ENCODE measurements around the gene RNF26.

Gene RNF26

GRCh38 chr11:119337581-119338317, 3.4 kb downstream of the RNF26 start:
- no peak for DNase-seq

- peak; percentile 70 to 79 for DNase-seq
These were observed 4.1 kb downstream of the RNF26 start for GRCh38 chr11:119338318-119338890.

- no peak for DNase-seq
These were observed 4.8 kb downstream of the RNF26 start for GRCh38 chr11:119338965-119339588.

GRCh38 chr11:119339589-119340334, 5.4 kb downstream of the RNF26 start:
- DNase-seq, result no peak

- no peak for DNase-seq
These were observed 6.3 kb downstream of the RNF26 start, which contains the start of gene C1QTNF5 for GRCh38 chr11:119340335-119341221. TSS of gene C1QTNF5 (minus strand) at chr11:119340883. CDS start at chr11:119340397, 486 bp downstream.

GRCh38 chr11:119341222-119342022, 7.1 kb downstream of the RNF26 start:
- no peak for DNase-seq

GRCh38 chr11:119342023-119342300, 7.6 kb downstream of the RNF26 start:
- DNase-seq, result no peak

GRCh38 chr11:119342362-119343130, 8.2 kb downstream of the RNF26 start:
- DNase-seq, result no peak

GRCh38 chr11:119343726-119344125, 9.4 kb downstream of the RNF26 start:
- DNase-seq, result no peak

GRCh38 chr11:119344291-119345010, 10.1 kb downstream of the RNF26 start:
- DNase-seq, result no peak

- DNase-seq, result no peak
These were observed 11.4 kb downstream of the RNF26 start for GRCh38 chr11:119345685-119346084.

- no peak for DNase-seq
These were observed 12.3 kb downstream of the RNF26 start, which contains the start of gene MFRP for GRCh38 chr11:119346605-119347004. TSS of gene MFRP (minus strand) at chr11:119346705. CDS start at chr11:119346513, 192 bp downstream.

- DNase-seq, result no peak
These were observed 12.9 kb downstream of the RNF26 start for GRCh38 chr11:119347242-119347641.

GRCh38 chr11:119347940-119348605, 13.7 kb downstream of the RNF26 start:
- no peak for DNase-seq

GRCh38 chr11:119350302-119350701, 16.0 kb downstream of the RNF26 start:
- DNase-seq, result no peak

- DNase-seq, result no peak
These were observed 16.9 kb downstream of the RNF26 start for GRCh38 chr11:119351232-119351631.

GRCh38 chr11:119352857-119353260, 18.5 kb downstream of the RNF26 start:
- no peak for DNase-seq

- no peak for DNase-seq
These were observed 20.9 kb downstream of the RNF26 start for GRCh38 chr11:119355091-119355843.

All from stimulated activated CD4-positive, alpha-beta T cell treated with anti-CD3 and anti-CD28 coated beads, Interleukin-2, amount 100 ng/mL, for 48 hours (primary cell).